Neural cell (in vitro differentiated cells): ENCODE measurements around the gene HSD11B1L. TPM values are rescaled to one million over a fixed set of nuclear protein-coding genes. Genes with fewer than 3 reads are reported as not detected.

Source experiments
- H2AFZ ChIP-seq: fragments of 200-600, 300-800 bp; sonication (generic), shearing (Covaris generic); 2 replicates; pipeline ENCODE4 v1.6.0; 2014; ENCODE audit warnings: low read depth, mild to moderate bottlenecking, antibody characterized with exemption, low read length, moderate library complexity
- H3F3A ChIP-seq: fragments of 200-600 bp; shearing (Covaris generic); 2 replicates; pipeline ENCODE4 v1.6.1; 2016; ENCODE audit warnings: mild to moderate bottlenecking, moderate library complexity, mixed read lengths, antibody characterized with exemption, low read length; ENCODE audit not compliant: insufficient read depth, poor library complexity, severe bottlenecking
- H3K27ac ChIP-seq: fragments of 200-600, 300-800 bp; sonication (generic), shearing (Covaris generic); 2 replicates; pipeline ENCODE4 v1.5.1; 2014; ENCODE audit warnings: mild to moderate bottlenecking, low read length, moderate library complexity
- H3K27me3 ChIP-seq: fragments of 300-800, 200-600 bp; sonication (generic), shearing (Covaris generic); 2 replicates; pipeline ENCODE4 v1.6.0; 2014; ENCODE audit warnings: mild to moderate bottlenecking, low read depth, low read length, moderate library complexity; ENCODE audit not compliant: insufficient read depth
- H3K36me3 ChIP-seq: fragments of 300-800, 200-600 bp; sonication (generic), shearing (Covaris generic); 2 replicates; pipeline ENCODE4 v1.5.1; 2014; ENCODE audit warnings: mild to moderate bottlenecking, antibody characterized with exemption, low read length, moderate library complexity; ENCODE audit not compliant: insufficient read depth
- H3K4me2 ChIP-seq: fragments of 300-800, 200-600 bp; sonication (generic), shearing (Covaris generic); 2 replicates; pipeline ENCODE4 v1.6.0; 2014; ENCODE audit warnings: mild to moderate bottlenecking, low read length
- H3K4me3 ChIP-seq: fragments of 300-800, 200-600 bp; sonication (generic), shearing (Covaris generic); 2 replicates; pipeline ENCODE4 v1.5.1; 2014; ENCODE audit warnings: mild to moderate bottlenecking, low read length, moderate library complexity
- H3K79me2 ChIP-seq: fragments of 200-600 bp; shearing (Covaris generic); replicated peaks from 2 replicates; pipeline ENCODE4 v1.6.0; 2014; ENCODE audit warnings: mild to moderate bottlenecking, low read length, moderate library complexity; ENCODE audit not compliant: insufficient read depth
- H3K9ac ChIP-seq: fragments of 300-800, 200-600 bp; sonication (generic), shearing (Covaris generic); 2 replicates; pipeline ENCODE4 v1.6.1; 2016; ENCODE audit warnings: mild to moderate bottlenecking, low read length, mixed read lengths
- H3K9me2 ChIP-seq: fragments of 200-600 bp; shearing (Covaris generic); 2 replicates; pipeline ENCODE4 v1.6.1; 2016; ENCODE audit warnings: mild to moderate bottlenecking, low read length, mixed read lengths; ENCODE audit not compliant: insufficient read depth
- H3K9me3 ChIP-seq: fragments of 200-600, 300-800 bp; sonication (generic), shearing (Covaris generic); 2 replicates; pipeline ENCODE4 v1.6.1; 2016; ENCODE audit warnings: mild to moderate bottlenecking, mixed run types, low read length, moderate library complexity, mixed read lengths
- H4K20me1 ChIP-seq: fragments of 200-600 bp; shearing (Covaris generic); 2 replicates; pipeline ENCODE4 v1.6.1; 2016; ENCODE audit warnings: mild to moderate bottlenecking, mixed run types; ENCODE audit not compliant: insufficient read depth
- CTCF ChIP-seq: fragments of 450-650 bp; IDR thresholded peaks from 2 replicates; pipeline ENCODE4 v1.5.1; 2014; ENCODE audit warnings: antibody characterized with exemption, mild to moderate bottlenecking, moderate library complexity; ENCODE audit not compliant: poor library complexity, severe bottlenecking
- MXI1 ChIP-seq: fragments of 450-650 bp; conservative IDR thresholded peaks from 2 replicates; pipeline ENCODE4 v1.6.1; 2014; ENCODE audit warnings: antibody characterized with exemption, mild to moderate bottlenecking; ENCODE audit not compliant: poor library complexity, severe bottlenecking
- POLR2AphosphoS5 ChIP-seq: IDR thresholded peaks from 2 replicates; pipeline ENCODE4 v1.6.1; 2012
- REST ChIP-seq: IDR thresholded peaks from 2 replicates; pipeline ENCODE4 v1.6.1; 2012; ENCODE audit warnings: borderline replicate concordance
- SMC3 ChIP-seq: fragments of 450-650 bp; conservative IDR thresholded peaks from 2 replicates; pipeline ENCODE4 v1.6.1; 2014; ENCODE audit warnings: antibody characterized with exemption, mild to moderate bottlenecking, moderate library complexity; ENCODE audit not compliant: poor library complexity
- TAF1 ChIP-seq: IDR thresholded peaks from 2 replicates; pipeline ENCODE4 v1.6.1; 2012; ENCODE audit warnings: low read depth
- polyA plus RNA-seq: library from polyadenylated mRNA; depleted of rRNA; stranded (reverse); fragments of >200 nt; gene quantifications from 2 replicates; pipeline ENCODE4 v1.2.3, GENCODE V29; 2014

Gene HSD11B1L
- polyA plus RNA-seq, 1 donor from 2014 or later = 170 TPM

GRCh38 chr19:5641171-5641570 is 39.7 kb upstream of the HSD11B1L start:
- no peak overlapping the region for H3K27ac ChIP-seq

GRCh38 chr19:5642204-5642603 is 38.6 kb upstream of the HSD11B1L start:
- Histone ChIP-seq H3K79me2 (peaks cover 77% of the 10 kb centered on the region), H3K4me2 (no peak overlapping the region), H3K9me3 (no peaks in the 10 kb centered on the region), H3K4me3 (no peak overlapping the region), H4K20me1 (peaks cover 13% of the 10 kb centered on the region), H2AFZ (no peak overlapping the region), H3K9ac (no peak overlapping the region), H3K27ac (no peak overlapping the region), H3K9me2 (no peaks in the 10 kb centered on the region), H3F3A (no peaks in the 10 kb centered on the region), H3K36me3 (peaks cover 5% of the 10 kb centered on the region), H3K27me3 (no peaks in the 10 kb centered on the region)
- no peak for TF ChIP-seq MXI1

More at GRCh38 chr19:5641171-5641570, 39.7 kb upstream of the HSD11B1L start:
- H3K9me2 ChIP-seq = no peaks in the 10 kb centered on the region
- no peaks in the 10 kb centered on the region for H3K9me3 ChIP-seq
- peaks cover 2% of the 10 kb centered on the region for H3K36me3 ChIP-seq
- TF ChIP-seq REST = no peak
- no peak for TF ChIP-seq CTCF
- no peak for TF ChIP-seq SMC3
- no peaks in the 10 kb centered on the region for H3K27me3 ChIP-seq
- H4K20me1 ChIP-seq = peaks cover 17% of the 10 kb centered on the region
- no peak overlapping the region for H3K4me2 ChIP-seq
- no peaks in the 10 kb centered on the region for H3F3A ChIP-seq
- H2AFZ ChIP-seq = no peak overlapping the region
- no peak overlapping the region for H3K9ac ChIP-seq
- peaks cover 75% of the 10 kb centered on the region for H3K79me2 ChIP-seq
- no peak overlapping the region for H3K4me3 ChIP-seq

GRCh38 chr19:5643060-5643459 is 37.8 kb upstream of the HSD11B1L start:
- H3K36me3 ChIP-seq = peaks cover 5% of the 10 kb centered on the region
- no peaks in the 10 kb centered on the region for H3K27me3 ChIP-seq
- no peak overlapping the region for H3K4me2 ChIP-seq
- H2AFZ ChIP-seq = no peak overlapping the region
- TF ChIP-seq POLR2AphosphoS5 (no peak), TAF1 (no peak), REST (no peak)
- peaks cover 13% of the 10 kb centered on the region for H4K20me1 ChIP-seq
- no peak overlapping the region for H3K27ac ChIP-seq
- no peak overlapping the region for H3K4me3 ChIP-seq
- no peaks in the 10 kb centered on the region for H3K9me2 ChIP-seq
- H3K9me3 ChIP-seq = no peaks in the 10 kb centered on the region
- no peak overlapping the region for H3K9ac ChIP-seq
- peaks cover 77% of the 10 kb centered on the region for H3K79me2 ChIP-seq
- H3F3A ChIP-seq = no peaks in the 10 kb centered on the region
